ENCODE measurements around the gene LMNA. TPM values are rescaled to one million over a fixed set of nuclear protein-coding genes. Genes with fewer than 3 reads are reported as not detected.

The LMNA gene
- polyA plus RNA-seq, 1 of the 3 experiments (the other 2 are of a cell fraction) = 983 TPM

- POLR2A ChIA-PET = interaction anchor here (0.6 kb wide), 1 partner anchor 133 kb away, joined by 3 read pairs; no protein-coding TSS in a partner anchor
- WGBS (ENCODE audit: low lambda C conversion rate) = 68% methylated on average over 2 of the region's 2 CpGs
These were observed 22.9 kb upstream of the LMNA start for GRCh38 chr1:156091610-156092009.

More at GRCh38 chr1:156091610-156092009, 22.9 kb upstream of the LMNA start:
- Histone ChIP-seq H3K36me3 (replicated peaks in 1 of 2; ENCODE audit: control insufficient read depth in 1 of 2, insufficient read depth in 2 of 2, low read length in 1 of 2) (peaks cover 0 to 6% of the 10 kb centered on the region in 2 experiments), H3K4me2 (no peak overlapping the region), H3F3A (replicated peaks; ENCODE audit: insufficient read depth) (peaks cover 26% of the 10 kb centered on the region), H3K79me2 (ENCODE audit: insufficient read depth) (peaks cover 48% of the 10 kb centered on the region), H3K4me3 (ENCODE audit: low read depth in 2 of 2, low read length in 1 of 2) (no peak overlapping the region), H2AFZ (ENCODE audit: low read depth) (no peak overlapping the region), H3K27ac (ENCODE audit: low read depth in 2 of 2, low read length in 1 of 2) (no peak overlapping the region), H3K9ac (no peak overlapping the region), H3K9me3 (no peaks in the 10 kb centered on the region), H4K20me1 (ENCODE audit: insufficient read depth) (peaks cover 6% of the 10 kb centered on the region; the same call in 1 of the 2 replicates), H3K9me2 (no peaks in the 10 kb centered on the region), H3K27me3 (ENCODE audit: insufficient read depth) (no peaks in the 10 kb centered on the region), H3K4me1 (ENCODE audit: control insufficient read depth in 1 of 2, insufficient read depth in 2 of 2, low read depth in 1 of 2, low read length in 1 of 2) (peaks cover 0 to 7% of the 10 kb centered on the region in 2 experiments; a peak in 3 of 4 replicates)
- TF ChIP-seq REST (IDR thresholded peaks at IDR 0.05; ENCODE audit: low read depth, low read length) (no peak), USF2 (IDR thresholded peaks at IDR 0.05; ENCODE audit: borderline replicate concordance, low read depth, low read length) (no peak), TEAD4 (IDR thresholded peaks at IDR 0.05; ENCODE audit: borderline replicate concordance, insufficient read depth) (no peak), MAX (IDR thresholded peaks at IDR 0.05; ENCODE audit: low read depth) (no peak), ELF1 (IDR thresholded peaks at IDR 0.05) (no peak), SIN3A (IDR thresholded peaks at IDR 0.05; ENCODE audit: borderline replicate concordance, low read depth, low read length) (no peak), MEF2A (IDR thresholded peaks at IDR 0.05; ENCODE audit: borderline replicate concordance, low read depth) (no peak), RAD21 (IDR thresholded peaks at IDR 0.05; ENCODE audit: low read length) (no peak)
- no peak for DNase-seq
- CTCF ChIA-PET = interaction anchor here (0.8 to 29.6 kb wide), 9 partner anchors 8 to 168 kb away, joined by 3 to 1559 read pairs (median 6); partner anchors contain the start of gene LMNA

All from SK-N-SH (cell line).